GM10266 (cell line): Measurements from ENCODE around the gene COMP.

Experiments
- DNase-seq: peaks from one replicate; pipeline ENCODE4 v3.0.0; 2012; ENCODE audit errors: extremely low spot score
- TF ChIP-seq, protein P1 (sequence below): IDR thresholded peaks from 2 replicates; pipeline ENCODE4 v1.5.1; 2012; ENCODE audit warnings: mild to moderate bottlenecking, low read depth; ENCODE audit not compliant: control insufficient read depth, insufficient read depth; ENCODE audit errors: missing control alignments

COMP gene

DNA sequence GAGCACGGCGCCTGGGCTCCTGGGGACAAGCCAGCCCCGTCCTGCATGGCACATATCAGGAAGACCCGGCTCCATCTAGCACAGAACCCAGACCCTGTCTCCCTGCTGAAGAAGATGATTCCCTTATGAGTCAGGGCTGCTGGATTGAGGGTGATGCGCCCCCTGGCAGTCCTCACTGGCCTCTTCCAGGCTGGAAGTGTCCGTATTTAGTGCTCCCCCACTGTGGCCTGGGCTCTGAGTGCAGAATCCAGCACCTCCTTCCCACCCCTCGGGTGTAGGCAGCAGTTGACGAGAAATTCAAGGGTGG lies 14.9 kb downstream of the COMP start:
- TF ChIP-seq, protein P1, sequence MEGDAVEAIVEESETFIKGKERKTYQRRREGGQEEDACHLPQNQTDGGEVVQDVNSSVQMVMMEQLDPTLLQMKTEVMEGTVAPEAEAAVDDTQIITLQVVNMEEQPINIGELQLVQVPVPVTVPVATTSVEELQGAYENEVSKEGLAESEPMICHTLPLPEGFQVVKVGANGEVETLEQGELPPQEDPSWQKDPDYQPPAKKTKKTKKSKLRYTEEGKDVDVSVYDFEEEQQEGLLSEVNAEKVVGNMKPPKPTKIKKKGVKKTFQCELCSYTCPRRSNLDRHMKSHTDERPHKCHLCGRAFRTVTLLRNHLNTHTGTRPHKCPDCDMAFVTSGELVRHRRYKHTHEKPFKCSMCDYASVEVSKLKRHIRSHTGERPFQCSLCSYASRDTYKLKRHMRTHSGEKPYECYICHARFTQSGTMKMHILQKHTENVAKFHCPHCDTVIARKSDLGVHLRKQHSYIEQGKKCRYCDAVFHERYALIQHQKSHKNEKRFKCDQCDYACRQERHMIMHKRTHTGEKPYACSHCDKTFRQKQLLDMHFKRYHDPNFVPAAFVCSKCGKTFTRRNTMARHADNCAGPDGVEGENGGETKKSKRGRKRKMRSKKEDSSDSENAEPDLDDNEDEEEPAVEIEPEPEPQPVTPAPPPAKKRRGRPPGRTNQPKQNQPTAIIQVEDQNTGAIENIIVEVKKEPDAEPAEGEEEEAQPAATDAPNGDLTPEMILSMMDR: no peak
- DNase-seq: no peak

DNA sequence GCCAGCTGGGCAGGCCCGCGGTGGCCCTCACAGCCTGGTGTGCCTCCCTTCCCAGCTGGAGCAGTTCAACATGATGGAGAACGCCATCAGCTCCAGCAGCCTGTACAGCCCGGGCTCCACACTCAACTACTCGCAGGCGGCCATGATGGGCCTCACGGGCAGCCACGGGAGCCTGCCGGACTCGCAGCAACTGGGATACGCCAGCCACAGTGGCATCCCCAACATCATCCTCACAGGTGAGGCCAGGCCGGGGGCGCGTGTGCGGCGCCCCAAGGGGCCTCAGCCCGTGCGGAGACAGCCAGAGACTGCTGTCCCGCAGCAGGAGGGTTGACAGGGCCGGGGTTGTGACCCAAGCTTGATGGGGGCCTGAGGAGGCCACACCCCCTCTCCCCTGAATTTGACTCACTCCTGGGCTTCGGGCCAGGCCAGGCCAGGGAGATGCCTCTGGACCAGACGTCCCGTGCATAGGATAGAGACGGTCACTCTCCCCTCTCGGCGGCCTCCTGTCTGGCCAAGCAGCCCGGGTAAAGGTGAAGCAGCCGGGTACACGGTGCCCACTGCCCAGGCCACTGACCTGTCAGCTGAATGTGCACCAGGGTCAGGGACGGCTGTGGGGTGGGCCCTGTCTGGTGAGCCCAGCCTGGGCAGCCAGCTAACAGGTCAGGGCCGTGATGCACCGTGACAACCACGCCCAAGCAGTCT lies 15.4 kb downstream of the COMP start:
- no peak for DNase-seq
- TF ChIP-seq, protein P1: no peak

DNA sequence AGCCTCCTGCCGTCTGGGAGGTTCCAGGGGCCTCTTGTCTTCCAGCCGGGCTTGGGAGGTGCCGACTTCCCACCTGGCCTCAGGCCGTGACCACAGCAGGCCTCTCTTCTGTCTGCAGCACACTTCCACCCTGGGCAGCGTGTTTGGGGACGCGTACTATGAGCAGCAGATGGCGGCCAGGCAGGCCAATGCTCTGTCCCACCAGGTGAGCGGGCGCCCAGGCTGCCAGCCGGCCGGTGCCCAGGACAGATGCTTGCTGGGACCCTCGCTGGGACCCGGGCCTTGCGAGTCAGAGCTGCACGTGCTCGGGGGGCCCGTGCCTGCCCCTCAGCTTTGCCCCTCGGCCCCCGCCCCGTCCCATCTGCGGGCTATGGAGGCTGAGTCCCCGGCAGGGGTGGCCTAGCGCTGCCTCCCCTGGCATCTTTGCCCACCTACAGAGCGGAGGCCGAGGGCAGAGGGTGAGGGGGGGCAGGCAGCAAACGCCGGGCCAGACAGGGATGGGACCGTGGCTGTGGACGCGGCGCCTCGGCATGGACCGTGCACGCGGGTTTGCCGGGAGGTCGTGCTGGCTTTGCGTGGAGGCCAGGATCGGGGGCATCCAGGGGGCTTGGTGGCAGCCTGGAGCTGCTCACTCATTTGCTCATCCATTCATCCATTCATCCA lies 16.2 kb downstream of the COMP start:
- TF ChIP-seq, protein P1: no peak
- DNase-seq: no peak

DNA sequence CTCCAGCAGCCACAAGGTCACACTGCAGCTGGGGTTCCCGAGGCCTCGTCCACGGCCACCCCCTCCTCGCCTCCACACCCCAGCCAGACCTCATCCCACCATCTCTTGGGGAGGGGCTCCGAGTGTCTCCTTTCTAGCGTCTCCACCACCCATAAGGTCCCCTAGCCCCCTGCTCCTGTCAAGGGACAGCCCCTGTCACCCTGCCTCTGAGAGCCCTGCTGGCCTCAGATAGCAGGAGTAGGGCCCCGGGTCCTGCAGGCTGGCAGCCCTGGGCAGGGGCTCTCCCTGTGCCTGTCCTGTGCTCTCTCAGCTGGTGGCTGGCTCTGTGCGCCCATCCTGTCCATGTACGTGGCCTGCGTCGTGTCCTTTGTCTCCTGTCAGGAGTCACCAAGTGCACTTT lies 17.0 kb downstream of the COMP start:
- TF ChIP-seq, protein P1: no peak
- DNase-seq: no peak

DNA sequence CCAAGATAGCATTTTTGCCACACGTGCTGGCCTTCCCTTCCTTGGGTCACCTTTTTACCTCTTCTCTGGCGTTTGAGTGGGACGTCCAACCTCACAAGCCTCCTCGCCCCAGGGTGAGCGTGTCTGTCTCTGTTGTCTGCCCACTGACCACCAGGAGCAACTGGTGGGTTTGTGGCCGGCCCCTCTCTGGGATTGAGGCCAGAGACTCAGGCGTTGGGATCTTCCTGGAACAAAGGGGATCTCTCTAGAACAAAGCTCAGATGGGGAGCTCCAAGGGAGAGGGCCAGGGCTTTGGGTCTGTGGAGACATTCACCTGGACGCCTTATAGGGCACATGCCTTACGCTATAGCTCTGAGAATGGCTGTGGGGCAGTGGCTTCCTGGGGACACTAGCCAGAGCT lies 17.4 kb downstream of the COMP start:
- TF ChIP-seq, protein P1: no peak
- DNase-seq: no peak

DNA sequence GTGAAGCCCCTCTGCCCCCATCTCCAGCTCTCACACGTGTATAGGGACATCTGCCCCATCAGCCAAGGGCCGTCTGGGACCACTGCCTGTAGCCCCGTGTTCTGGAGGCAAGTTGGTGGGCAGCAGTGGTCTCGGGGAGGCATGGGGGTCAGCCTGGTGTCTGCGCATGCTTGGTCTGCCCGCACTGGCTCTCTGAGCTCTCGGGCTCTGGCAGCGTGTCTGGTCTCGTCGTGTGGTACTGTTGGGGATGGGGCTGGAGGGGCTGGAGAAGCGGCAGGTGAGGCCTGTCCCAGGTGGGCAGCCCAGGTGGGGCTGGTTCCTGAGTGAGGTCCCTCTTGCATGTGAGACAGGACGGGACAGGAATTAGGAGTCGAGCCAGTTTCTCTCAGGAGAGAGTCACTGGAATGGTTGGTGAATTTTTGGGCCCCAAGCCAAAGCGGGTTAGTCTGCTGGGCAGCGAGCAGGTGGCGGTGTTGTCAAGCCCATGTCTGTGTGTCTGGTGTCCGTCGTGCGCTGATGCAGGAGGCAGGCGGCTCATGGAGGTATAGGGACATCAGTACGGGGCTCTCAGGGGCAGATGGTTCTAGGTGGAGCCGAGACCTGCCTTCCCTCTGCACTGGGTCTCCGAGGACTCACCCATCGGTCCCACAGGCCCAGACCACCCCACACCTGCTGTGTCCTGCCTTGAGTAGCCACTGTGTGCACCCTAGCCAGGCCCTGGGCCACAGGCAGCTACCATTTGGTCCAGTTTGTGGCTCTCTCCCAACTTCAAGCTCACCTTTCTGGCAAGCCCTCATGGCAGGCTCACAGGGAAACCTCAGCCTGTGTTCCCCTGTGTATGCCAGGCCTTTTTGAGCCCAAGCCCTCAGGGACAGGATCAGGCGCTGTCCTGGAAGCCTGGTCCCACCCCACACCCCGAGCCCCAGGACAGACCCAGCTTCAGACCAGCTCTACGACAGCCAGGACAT lies 18.2 kb downstream of the COMP start:
- DNase-seq: no peak
- TF ChIP-seq, protein P1: no peak
